ENCODE results near the gene CFAP141. TPM values are rescaled to one million over a fixed set of nuclear protein-coding genes. Genes with fewer than 3 reads are reported as not detected.

The CFAP141 gene
- total and polyA plus RNA-seq, 2 of the 13 experiments (the other 11 are each of a cell fraction or from before 2014, with no cell fraction given) = not detected

GRCh38 chr1:154219541-154219940 lies 13.4 kb upstream of the CFAP141 start:
- intact Hi-C loops (cut with micrococcal nuclease; ENCODE audit: unreplicated experiment) = no loop called here
- 0 out of 2 replicates have a peak, but pooled peaks have one; percentile 23 for TF ChIP-seq NCOA1 (CRISPR knock-in tag; IDR thresholded peaks at IDR 0.05)
- TF ChIP-seq FOXO4 (CRISPR knock-in tag; conservative IDR thresholded peaks at IDR 0.05) = 0 out of 2 replicates have a peak, but pooled peaks have one; percentile 3
- no peak for TF ChIP-seq LCORL (IDR thresholded peaks at IDR 0.05)
- peak; percentile 27; the same call in 1 of the 2 replicates for TF ChIP-seq LCORL (CRISPR knock-in tag; IDR thresholded peaks at IDR 0.05)
- TF ChIP-seq SAP130 (CRISPR knock-in tag; IDR thresholded peaks at IDR 0.05; ENCODE audit: low read depth) = peak; percentile 31; the same call in 1 of the 2 replicates
- 0 out of 2 replicates have a peak, but pooled peaks have one; percentile 11 for TF ChIP-seq ZBTB34 (CRISPR knock-in tag; IDR thresholded peaks at IDR 0.05)
- no peak for TF ChIP-seq ZNF816 (CRISPR knock-in tag; IDR thresholded peaks at IDR 0.05; ENCODE audit: borderline replicate concordance)
- TF ChIP-seq MED1 (CRISPR knock-in tag; IDR thresholded peaks at IDR 0.05) = 0 out of 2 replicates have a peak, but pooled peaks have one; percentile 10
- 0 out of 2 replicates have a peak, but pooled peaks have one; percentile 8 for TF ChIP-seq NFIC (IDR thresholded peaks at IDR 0.05; ENCODE audit: low read length)
- no peak for TF ChIP-seq ZNF83 (CRISPR knock-in tag; IDR thresholded peaks at IDR 0.05; ENCODE audit: borderline replicate concordance)
- no peak for TF ChIP-seq ZNF629 (CRISPR knock-in tag; conservative IDR thresholded peaks at IDR 0.05)
- peak; percentile 63 for TF ChIP-seq POLR2AphosphoS5 (IDR thresholded peaks at IDR 0.05; ENCODE audit: low read depth, low read length)
- peak; percentile 56 to 71; a peak in 2 of 4 replicates for TF ChIP-seq POLR2A (IDR thresholded peaks at IDR 0.05; ENCODE audit: insufficient read depth in 1 of 2, low read depth in 2 of 2, low read length in 2 of 2)
- no peak for TF ChIP-seq ZMYM3 (CRISPR knock-in tag; IDR thresholded peaks at IDR 0.05)
- 0 out of 2 replicates have a peak, but pooled peaks have one; percentile 24 for TF ChIP-seq ZC3H4 (CRISPR knock-in tag; IDR thresholded peaks at IDR 0.05; ENCODE audit: borderline replicate concordance)
- TF ChIP-seq SNRNP70 (IDR thresholded peaks at IDR 0.05; ENCODE audit: low read depth, low read length) = no peak
- peak; percentile 76 for TF ChIP-seq MAX (IDR thresholded peaks at IDR 0.05)
- TF ChIP-seq DRAP1 (CRISPR knock-in tag; IDR thresholded peaks at IDR 0.05) = peak; percentile 27; the same call in 1 of the 2 replicates
- Histone ChIP-seq H3K79me2 (ENCODE audit: insufficient read depth, low read length) (peaks cover 73% of the 10 kb centered on the region), H3K36me3 (replicated peaks in 1 of 2; ENCODE audit: control insufficient read depth in 1 of 2, insufficient read depth in 2 of 2, low read length in 2 of 2) (peaks cover 2 to 19% of the 10 kb centered on the region in 2 experiments; a peak in 4 of 5 replicates), H3K27me3 (ENCODE audit: control insufficient read depth in 1 of 2, insufficient read depth in 2 of 2, low read length in 2 of 2) (no peaks in the 10 kb centered on the region; a peak in 1 of 5 replicates), H4K20me1 (ENCODE audit: insufficient read depth, low read length) (peaks cover 21% of the 10 kb centered on the region), H3K9me3 (ENCODE audit: low read length) (no peaks in the 10 kb centered on the region), H3K27ac (ENCODE audit: extremely low read length, insufficient read depth, low read length) (peak overlapping the region; percentile 100), H3K4me1 (ENCODE audit: insufficient read depth, low read length) (peaks cover 79% of the 10 kb centered on the region), H2AFZ (ENCODE audit: low read length) (no peak overlapping the region), H3K4me2 (ENCODE audit: low read depth, low read length) (peak overlapping the region; percentile 89), H3K4me3 (replicated peaks in 1 of 3; ENCODE audit: insufficient read depth in 1 of 3, low read depth in 2 of 3, low read length in 3 of 3) (peak overlapping the region; percentile 87 to 99 (median 90)), H3K9ac (ENCODE audit: insufficient read depth, low read depth, low read length) (peak overlapping the region; percentile 100)
- peak; percentile 54 for DNase-seq (ENCODE audit: low spot score)
- in situ Hi-C loops (cut with HindIII; ENCODE audit: extremely low pct_ligation_motif_present, low pct_unique_long_range_greater_than_20kb) = no loop called here
- FAIRE-seq = peak; percentile 26
- no TSS peak for BruUV-seq (replicated peaks)
- 3% methylated on average over 5 of the region's 5 CpGs for WGBS (ENCODE audit: low lambda C conversion rate)
- ATAC-seq = peak; percentile 29
- ChIA-PET POLR2A (interaction anchor here (0.9 to 3.0 kb wide), 13 partner anchors 10 to 754 kb away, joined by 3 to 29 read pairs (median 7); partner anchors contain the start of genes CREB3L4, HAX1 and RPS27), CTCF (ENCODE audit: low intra/inter-chr PET ratio, low total read pairs) (no interaction called here)

Data from HepG2 (cell line).